Esophagus muscularis mucosa (tissue), 4 donors: ENCODE measurements around the gene SIAH3. TPM values are rescaled to one million over a fixed set of nuclear protein-coding genes. Genes with fewer than 3 reads are reported as not detected.
"Not testable (repeated sequence)": the region's sequence is repeated elsewhere in the genome, so short reads cannot be mapped to it uniquely, and the experiment has no call there.

Experiments used
- DNase-seq: peaks from one replicate; pipeline ENCODE4 v3.0.0-alpha.2; 2017; ENCODE audit errors: extremely low spot score
- H3K27ac ChIP-seq, 4 donors: fragments of 200-600 bp; sonication (generic); replicated peaks in 1 of 4; 1 replicate in 3 of 4; 2 replicates in 1 of 4; pipeline ENCODE4 v1.5.1; 2016 to 2019; ENCODE audit warnings: mild to moderate bottlenecking in 1 of 4
- H3K27me3 ChIP-seq, 4 donors: fragments of 200-600 bp; sonication (generic); one replicate each; pipeline versions ENCODE4 v1.5.1 to v1.6.0; 2016 to 2019
- H3K36me3 ChIP-seq, 4 donors: fragments of 200-600 bp; sonication (generic); one replicate each; pipeline ENCODE4 v1.5.1; 2016 to 2019
- H3K4me1 ChIP-seq, 4 donors: fragments of 200-600 bp; sonication (generic); one replicate each; pipeline ENCODE4 v1.5.1; 2016 to 2019
- H3K4me3 ChIP-seq, 4 donors: fragments of 200-600 bp; sonication (generic); 1 replicate in 2 of 4; 2 replicates in 2 of 4; pipeline ENCODE4 v1.5.1; 2016 to 2019; ENCODE audit warnings: mild to moderate bottlenecking in 4 of 4, moderate library complexity in 1 of 4
- H3K9me3 ChIP-seq, 4 donors: fragments of 200-600 bp; sonication (generic); 1 replicate in 3 of 4; 2 replicates in 1 of 4; pipeline ENCODE4 v1.5.1; 2016 to 2019
- CTCF ChIP-seq, 3 experiments: fragments of 200-600 bp in 2 of 3; fragments of 450-650 bp in 1 of 3; sonication (generic) in 2 of 3; IDR thresholded peaks; one replicate each; pipeline ENCODE4 v1.5.1; 2017 to 2019; ENCODE audit warnings: antibody characterized with exemption in 3 of 3, mild to moderate bottlenecking in 2 of 3, moderate library complexity in 1 of 3
- EP300 ChIP-seq: sonication (generic); formaldehyde crosslinking; IDR thresholded peaks from one replicate; pipeline ENCODE4 v1.6.1; 2017; ENCODE audit warnings: antibody characterized with exemption
- POLR2A ChIP-seq: fragments of 450-650 bp; IDR thresholded peaks from one replicate; pipeline ENCODE4 v1.6.1; 2017; ENCODE audit warnings: antibody characterized with exemption, moderate library complexity, mild to moderate bottlenecking, low read depth
- POLR2AphosphoS5 ChIP-seq, 2 donors: sonication (generic); formaldehyde crosslinking; IDR thresholded peaks; one replicate each; pipeline ENCODE4 v1.6.1; 2017; ENCODE audit warnings: antibody characterized with exemption in 2 of 2
- WGBS: methylation state at CpG from one replicate; pipeline ENCODE4 v1.1.5; 2018; 5-methylcytosine and 5-hydroxymethylcytosine counted together
- intact Hi-C: fragments of 100-400 bp; cut with DNase I; formaldehyde crosslinking; loops from one replicate; pipeline ENCODE4 v1.15.1; 2023
- total RNA-seq, 4 donors: library from RNA; depleted of rRNA; stranded (reverse); fragments of >200 nt; gene quantifications; one replicate each; pipeline versions ENCODE4 v1.1.0 to v1.2.1, GENCODE V29; 2016

The SIAH3 gene
- total RNA-seq, 4 donors from 2014 or later, result not detected

- TF ChIP-seq POLR2AphosphoS5 (IDR thresholded peaks at IDR 0.05), result no peak
- no peak for TF ChIP-seq EP300
- no peak for TF ChIP-seq CTCF (IDR thresholded peaks at IDR 0.05)
- no peak for TF ChIP-seq POLR2A
- 48% methylated on average over 4 of the region's 4 CpGs for WGBS
Observed at GRCh38 chr13:45768656-45769479, 82.7 kb downstream of the SIAH3 start.

GRCh38 chr13:45765464-45765863 is 86.1 kb downstream of the SIAH3 start:
- intact Hi-C loops, result no loop called here
- H3K4me1 ChIP-seq, result peaks cover 0 to 16% (median 5%) of the 10 kb centered on the region in 4 donors
- no peaks in the 10 kb centered on the region for H3K27me3 ChIP-seq
- 95% methylated on average over 3 of the region's 4 CpGs for WGBS
- H3K4me3 ChIP-seq, result no peak overlapping the region
- no peaks in the 10 kb centered on the region for H3K9me3 ChIP-seq
- no peak overlapping the region for H3K27ac ChIP-seq
- TF ChIP-seq POLR2AphosphoS5 (IDR thresholded peaks at IDR 0.05), result no peak
- no peak for TF ChIP-seq POLR2A
- TF ChIP-seq CTCF (IDR thresholded peaks at IDR 0.05), result no peak
- TF ChIP-seq EP300, result no peak
- no peaks in the 10 kb centered on the region for H3K36me3 ChIP-seq
- DNase-seq, result no peak

More at GRCh38 chr13:45768656-45769479, 82.7 kb downstream of the SIAH3 start:
- H3K27ac ChIP-seq, result no peak overlapping the region
- no peaks in the 10 kb centered on the region for H3K9me3 ChIP-seq
- no peak overlapping the region for H3K4me3 ChIP-seq
- H3K36me3 ChIP-seq, result no peaks in the 10 kb centered on the region
- intact Hi-C loops, result no loop called here
- peaks cover 0 to 16% (median 5%) of the 10 kb centered on the region in 4 donors for H3K4me1 ChIP-seq
- DNase-seq, result no peak
- H3K27me3 ChIP-seq, result no peaks in the 10 kb centered on the region

GRCh38 chr13:45763419-45763818 is 88.1 kb downstream of the SIAH3 start:
- Histone ChIP-seq H3K9me3 (peaks cover 0 to 6% (median 3%) of the 10 kb centered on the region in 4 donors), H3K27ac (no peak overlapping the region), H3K36me3 (no peaks in the 10 kb centered on the region), H3K27me3 (no peaks in the 10 kb centered on the region), H3K4me1 (peaks cover 0 to 6% (median 2%) of the 10 kb centered on the region in 4 donors), H3K4me3 (no peak overlapping the region)
- TF ChIP-seq POLR2AphosphoS5 (IDR thresholded peaks at IDR 0.05) (no peak), CTCF (IDR thresholded peaks at IDR 0.05) (no peak)
- 93% methylated on average over 4 of the region's 4 CpGs for WGBS
- no peak for DNase-seq
- intact Hi-C loops, result no loop called here

GRCh38 chr13:45757589-45757988 is 94.0 kb downstream of the SIAH3 start:
- DNase-seq, H3K4me3 ChIP-seq, H3K27me3 ChIP-seq, H3K27ac ChIP-seq, intact Hi-C loops, H3K4me1 ChIP-seq, H3K36me3 ChIP-seq: not testable (repeated sequence)
- H3K9me3 ChIP-seq, result peaks cover 0 to 23% (median 17%) of the 10 kb centered on the region in 4 donors
- 68% methylated on average over 3 of the region's 3 CpGs for WGBS

GRCh38 chr13:45756498-45756897 is 95.1 kb downstream of the SIAH3 start:
- DNase-seq, H3K4me3 ChIP-seq, H3K27me3 ChIP-seq, H3K27ac ChIP-seq, H3K36me3 ChIP-seq, H3K4me1 ChIP-seq, intact Hi-C loops: not testable (repeated sequence)
- WGBS, result 93% methylated on average over 1 of the region's 1 CpG
- peaks cover 0 to 23% (median 17%) of the 10 kb centered on the region in 4 donors for H3K9me3 ChIP-seq

GRCh38 chr13:45752510-45752909 is 99.0 kb downstream of the SIAH3 start:
- no peaks in the 10 kb centered on the region for H3K36me3 ChIP-seq
- 68% methylated on average over 1 of the region's 1 CpG for WGBS
- intact Hi-C loops, result no loop called here

More at GRCh38 chr13:45752510-45752909, 99.0 kb downstream of the SIAH3 start:
- DNase-seq, result no peak
- no peak for TF ChIP-seq POLR2A
- TF ChIP-seq EP300, result no peak
- TF ChIP-seq CTCF (IDR thresholded peaks at IDR 0.05), result no peak
- no peak for TF ChIP-seq POLR2AphosphoS5 (IDR thresholded peaks at IDR 0.05)
- Histone ChIP-seq H3K27me3 (no peaks in the 10 kb centered on the region), H3K27ac (no peak overlapping the region), H3K9me3 (peaks cover 0 to 9% (median 4%) of the 10 kb centered on the region in 4 donors), H3K4me1 (no peaks in the 10 kb centered on the region), H3K4me3 (no peak overlapping the region)
